HG02571 (cell line): ENCODE measurements around the gene ZFYVE28.

ENCODE experiments used
- ATAC-seq: cut with Tn5 transposase; IDR thresholded peaks from one replicate; pipeline ENCODE4 v1.9.1; 2021; ENCODE audit warnings: mild to moderate bottlenecking, moderate library complexity; ENCODE audit not compliant: unreplicated experiment

Gene ZFYVE28

DNA sequence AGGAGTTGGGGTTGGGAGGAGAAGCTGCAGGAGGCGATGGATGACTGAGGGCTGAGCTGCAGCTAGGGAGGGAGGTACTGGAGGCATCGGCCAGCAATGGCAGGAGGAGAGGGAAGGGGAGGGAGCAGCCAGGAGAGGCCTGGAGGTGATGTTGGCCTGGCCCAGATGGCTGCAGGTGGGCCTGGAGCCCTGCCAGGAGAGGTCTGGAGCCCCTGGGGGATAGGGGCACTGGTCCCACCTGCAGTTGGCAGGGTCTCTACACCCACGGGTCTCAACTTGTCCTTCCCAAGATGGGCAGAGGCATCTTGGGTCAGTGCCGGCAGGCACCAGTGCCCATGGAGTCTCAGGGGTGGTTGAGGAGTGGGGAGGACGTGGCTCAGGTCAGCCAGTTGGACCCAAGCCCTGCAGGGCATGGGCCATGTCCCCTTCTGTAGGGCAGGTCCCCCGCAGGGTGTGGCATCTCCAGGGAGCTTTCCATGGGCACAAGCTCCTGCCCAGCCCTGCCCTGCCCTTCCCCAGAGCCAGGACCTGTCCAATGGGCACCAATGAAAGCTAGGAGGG lies 153.9 kb downstream of the ZFYVE28 start:
- ATAC-seq: no peak

DNA sequence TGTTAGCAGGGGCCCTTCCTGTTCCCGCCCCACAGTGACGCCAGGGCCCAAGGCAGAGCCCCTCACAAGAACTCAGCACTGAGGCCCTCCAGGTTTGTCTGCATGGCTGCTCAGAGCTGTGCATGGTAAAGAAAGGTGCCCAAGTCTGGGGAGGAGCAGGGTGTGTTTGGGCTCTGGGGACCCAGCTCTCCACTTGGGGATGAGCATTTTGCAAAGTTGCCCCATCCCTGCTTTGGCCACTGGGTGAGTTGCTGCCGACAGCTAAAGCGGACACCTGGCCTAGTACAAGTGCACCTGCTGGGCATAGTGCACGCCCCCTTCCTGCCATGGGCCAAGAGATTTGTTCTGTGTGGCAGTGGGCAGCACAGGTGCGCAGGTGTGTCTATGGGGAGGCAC lies 154.5 kb downstream of the ZFYVE28 start:
- ATAC-seq: no peak

DNA sequence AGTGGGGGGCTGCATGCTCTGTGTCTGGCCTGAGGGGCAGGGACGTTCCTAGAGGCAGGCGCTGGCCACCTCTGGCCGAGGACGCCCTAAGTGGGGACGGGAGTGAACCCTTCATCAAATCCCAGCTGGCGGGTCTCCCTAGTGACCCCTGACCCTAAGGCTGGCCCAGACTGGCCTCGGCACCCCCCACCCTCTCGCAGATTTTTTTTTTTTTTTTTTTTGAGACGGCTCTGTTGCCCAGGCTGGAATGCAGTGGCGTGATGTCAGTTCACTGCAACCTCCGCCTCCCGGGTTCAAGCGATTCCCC lies 155.5 kb downstream of the ZFYVE28 start:
- ATAC-seq: no peak

DNA sequence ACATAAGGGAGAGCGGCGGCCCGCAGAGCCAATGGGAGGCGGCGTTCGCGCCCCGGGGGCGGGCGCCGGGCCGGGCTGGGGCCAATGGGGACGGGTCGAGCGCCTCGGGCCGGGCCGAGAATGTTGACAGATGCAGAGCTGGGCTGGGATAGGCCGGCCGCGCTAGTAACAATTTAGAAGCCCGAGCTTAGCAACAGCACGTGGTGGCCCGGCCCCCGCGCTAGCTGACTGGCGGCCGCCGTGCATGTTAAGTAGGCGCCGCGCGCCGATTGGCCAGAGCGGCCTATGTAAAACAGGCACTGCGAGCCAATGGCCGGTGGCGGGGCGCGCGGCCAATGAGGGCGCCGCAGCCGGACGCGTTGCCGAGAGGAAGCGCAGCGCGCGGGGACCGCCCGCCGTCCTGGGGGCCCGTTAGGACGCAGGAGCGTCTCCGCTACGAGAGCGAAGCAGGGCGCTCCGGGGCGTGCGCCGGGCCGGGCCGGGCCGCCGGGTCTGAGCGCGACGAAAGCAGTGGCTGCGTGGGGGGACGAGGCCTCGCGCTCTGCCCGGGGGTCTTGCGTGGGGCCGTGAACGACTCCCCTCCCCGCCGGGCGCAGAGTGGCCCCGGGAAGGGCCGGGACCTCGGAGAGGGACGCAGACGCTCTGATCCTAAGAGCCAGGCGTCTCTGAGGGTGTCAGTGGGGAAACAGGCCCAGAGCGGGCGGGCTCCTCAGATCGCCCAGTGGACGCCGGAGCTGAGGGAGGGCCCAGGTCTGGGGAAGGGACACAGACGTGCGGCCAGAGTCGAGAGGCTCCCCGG lies 156.1 kb downstream of the ZFYVE28 start:
- peak; percentile 87 for ATAC-seq

DNA sequence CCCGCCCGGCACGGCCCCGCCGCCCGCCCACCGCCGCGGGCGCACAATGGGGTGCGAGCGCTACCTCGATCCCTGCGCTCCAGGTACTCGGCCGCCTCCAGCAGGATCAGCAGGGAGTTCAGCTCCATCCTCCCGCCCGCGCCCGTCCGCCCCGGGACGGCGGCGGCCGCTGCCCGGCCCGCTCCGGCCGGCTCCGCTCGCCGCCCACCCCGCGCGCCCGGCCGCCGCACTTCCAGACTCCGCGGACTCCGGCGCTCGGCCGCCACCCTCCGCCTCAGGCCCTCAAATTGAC lies 156.6 kb downstream of the ZFYVE28 start, which contains the start of gene MXD4:
Gene MXD4 (minus strand): TSS at position 257 of the 292 bp plus-strand sequence. CDS start 129 bp downstream, at position 128.
- no peak for ATAC-seq

DNA sequence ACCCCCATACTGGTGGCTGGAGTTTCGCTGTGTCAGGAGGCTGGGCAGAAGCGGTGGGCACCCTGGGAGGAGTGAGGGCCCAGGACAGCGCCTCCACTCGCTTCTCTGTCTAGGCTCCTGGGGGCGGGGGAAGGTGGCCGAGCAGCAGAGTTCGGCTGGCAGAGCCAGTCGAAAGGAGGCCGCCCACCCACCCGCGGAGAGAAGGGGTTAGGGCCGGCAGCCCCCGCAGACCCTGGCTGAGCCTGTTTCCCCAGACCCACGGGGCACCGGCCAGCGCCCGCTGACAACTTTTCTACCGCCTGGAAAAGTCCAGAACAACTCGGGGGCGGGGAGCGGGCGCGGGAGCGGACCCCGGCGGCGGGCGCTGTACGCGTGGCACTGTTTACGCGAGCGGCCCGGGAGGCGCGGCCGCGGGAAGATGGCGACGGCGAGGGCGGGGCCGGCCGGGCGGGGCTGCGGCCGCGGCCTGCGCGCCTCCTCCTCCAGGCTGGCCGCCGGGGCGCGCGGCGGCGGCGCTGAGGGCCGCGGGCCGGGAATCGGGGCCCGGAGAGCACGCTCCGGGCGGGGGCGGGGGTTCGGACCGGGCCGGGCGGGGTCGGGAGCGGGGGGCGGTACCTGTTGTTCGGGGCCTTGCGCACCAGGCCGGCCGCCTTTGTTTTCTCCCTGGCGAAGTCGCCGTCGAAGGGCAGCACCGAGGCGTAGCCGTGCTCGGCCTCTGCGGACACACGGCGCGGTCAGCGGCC lies 157.2 kb downstream of the ZFYVE28 start:
- ATAC-seq: peak; percentile 21

DNA sequence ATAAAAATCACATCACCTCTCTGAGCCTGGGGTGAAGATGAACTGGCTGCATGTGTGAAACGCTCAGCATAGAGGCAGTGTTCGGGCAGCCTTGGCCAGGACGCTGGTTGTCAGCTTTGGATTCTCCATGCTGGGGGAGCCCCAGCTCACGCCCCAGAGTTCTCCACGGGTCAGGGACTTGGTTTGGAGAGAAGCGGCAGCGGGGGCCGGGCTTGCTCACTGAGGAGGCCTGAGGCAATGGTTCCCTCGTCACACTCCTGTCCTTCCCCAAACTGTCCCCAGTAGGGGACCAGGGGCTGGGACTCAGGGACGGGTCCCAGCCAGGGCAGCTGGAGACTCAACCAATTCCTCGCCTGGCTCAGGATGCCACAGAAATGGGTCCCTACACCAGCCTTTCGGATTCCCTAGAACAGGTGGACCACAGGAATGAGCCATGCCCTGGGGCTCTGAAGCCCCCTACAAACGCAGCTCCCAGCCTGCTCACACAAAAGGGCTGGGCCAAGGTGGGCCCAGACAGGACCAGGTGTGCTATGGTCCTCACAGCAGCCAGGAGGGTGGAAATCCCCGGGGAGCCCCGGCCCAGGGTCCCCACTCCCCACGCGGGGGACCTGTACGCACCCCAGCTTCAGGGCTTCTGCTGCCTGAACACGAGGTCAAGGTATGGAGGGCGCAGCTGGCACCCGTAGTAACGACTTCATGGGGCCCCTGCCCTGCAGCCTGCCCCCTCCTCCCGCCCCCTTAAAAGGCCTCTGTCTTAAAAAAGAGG lies 157.9 kb downstream of the ZFYVE28 start:
- ATAC-seq: no peak

DNA sequence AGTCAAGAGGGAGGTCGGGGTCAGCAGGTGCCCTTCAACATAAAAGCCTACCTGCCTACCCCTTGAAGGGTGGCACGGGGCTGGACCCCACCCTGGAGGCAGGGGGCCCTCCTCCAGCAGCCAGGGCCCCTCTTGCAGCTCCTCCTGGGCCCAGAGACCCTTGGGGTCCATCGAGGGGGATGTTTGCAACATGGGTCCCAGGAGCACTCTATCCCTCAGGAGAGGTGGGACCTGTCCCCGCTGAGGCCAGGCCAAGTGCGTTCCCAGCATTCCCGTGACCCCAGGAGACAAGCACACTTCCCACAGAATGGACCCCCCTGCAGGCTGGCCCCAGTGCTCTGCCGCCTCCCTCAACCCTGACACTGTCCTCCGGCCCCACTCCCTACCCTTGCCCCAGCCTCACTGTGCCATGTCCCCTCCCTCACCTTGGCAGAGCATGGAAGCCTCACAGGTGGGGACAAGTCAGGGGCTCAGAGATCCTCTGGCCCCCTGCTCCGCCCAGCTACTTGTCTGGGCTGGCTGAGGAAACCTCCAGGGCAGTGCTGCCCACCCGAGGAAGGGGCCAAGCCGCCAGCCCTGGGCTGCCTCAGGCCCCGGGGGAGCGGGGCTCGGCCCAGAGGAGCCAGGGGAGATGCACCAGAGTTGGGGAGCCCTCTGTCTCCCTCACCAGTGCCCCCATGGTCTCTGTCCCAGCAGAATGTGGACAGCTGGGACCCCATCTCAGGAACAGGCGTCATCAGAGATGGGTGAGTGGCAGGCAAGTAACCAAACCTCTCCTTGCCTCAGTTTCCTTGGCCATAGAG lies 158.7 kb downstream of the ZFYVE28 start:
- ATAC-seq: no peak

DNA sequence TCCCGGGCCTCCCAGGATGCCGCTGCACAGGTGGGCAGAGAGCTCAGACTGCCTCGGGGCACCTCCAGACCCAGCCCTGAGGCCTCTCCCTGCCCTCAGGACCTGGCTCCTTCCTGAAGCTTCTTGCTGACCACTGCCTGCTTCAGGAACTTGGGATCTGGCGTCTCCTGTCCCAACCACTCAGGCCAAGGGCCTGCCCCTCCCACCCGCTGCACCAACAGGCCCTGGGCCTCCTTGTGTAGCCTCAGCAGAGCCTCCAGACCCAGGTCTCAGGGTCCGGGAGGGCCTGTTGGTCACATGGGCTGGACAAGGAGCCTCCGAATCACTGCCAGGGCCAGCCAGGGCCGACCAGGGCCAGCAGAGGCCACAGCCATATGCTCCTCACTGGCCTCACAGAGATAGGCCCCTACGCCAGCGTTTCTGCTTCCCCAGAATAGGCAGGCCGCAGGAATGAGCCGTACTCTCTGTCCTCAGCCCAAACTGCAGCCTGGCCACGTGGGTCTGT lies 159.4 kb downstream of the ZFYVE28 start:
- ATAC-seq: no peak

DNA sequence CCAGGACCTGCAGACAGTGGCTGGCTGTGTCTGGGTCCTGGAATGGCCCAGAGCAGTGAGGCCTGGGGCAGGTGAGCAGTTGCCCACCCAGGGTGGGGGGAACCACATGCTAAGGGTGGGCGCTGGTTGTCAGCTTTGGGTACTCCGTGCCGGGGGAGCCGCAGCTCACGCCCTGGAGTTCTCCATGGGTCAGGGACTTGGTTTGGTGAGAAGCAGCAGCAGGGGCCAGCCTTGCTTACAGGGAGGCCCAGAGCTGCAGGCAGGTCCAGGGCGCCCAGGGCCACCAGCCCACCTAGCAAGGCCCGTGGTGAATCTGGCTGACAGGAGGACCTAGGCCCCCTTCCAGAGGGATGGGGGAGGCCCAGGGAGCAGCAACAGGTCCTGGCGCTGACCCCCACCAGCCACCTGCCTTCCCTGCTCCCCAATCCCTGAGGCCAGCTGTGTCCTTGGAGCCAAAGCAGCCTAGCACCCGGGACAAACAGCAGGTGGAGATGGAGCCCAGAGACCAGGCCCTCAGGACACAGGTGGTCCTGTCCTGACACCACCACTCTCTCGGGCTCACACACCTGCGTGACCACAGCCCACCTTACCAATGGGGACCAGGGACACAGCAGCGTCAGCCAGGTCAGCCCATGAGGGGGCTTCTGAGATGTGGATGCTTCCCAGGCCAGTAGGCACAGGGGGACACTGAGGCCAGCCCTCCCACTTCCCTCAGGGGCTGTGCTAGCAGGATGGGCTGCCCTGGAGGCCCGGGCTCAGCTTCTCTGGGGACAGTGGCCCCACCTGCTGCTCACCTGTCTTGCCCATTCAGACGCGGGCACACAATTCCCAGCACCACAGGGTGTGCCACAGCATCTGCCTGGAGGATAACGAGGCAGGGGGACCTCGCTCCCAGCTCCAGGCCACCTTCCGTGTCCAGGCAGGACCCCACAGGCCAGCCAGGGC lies 160.1 kb downstream of the ZFYVE28 start:
- no peak for ATAC-seq

DNA sequence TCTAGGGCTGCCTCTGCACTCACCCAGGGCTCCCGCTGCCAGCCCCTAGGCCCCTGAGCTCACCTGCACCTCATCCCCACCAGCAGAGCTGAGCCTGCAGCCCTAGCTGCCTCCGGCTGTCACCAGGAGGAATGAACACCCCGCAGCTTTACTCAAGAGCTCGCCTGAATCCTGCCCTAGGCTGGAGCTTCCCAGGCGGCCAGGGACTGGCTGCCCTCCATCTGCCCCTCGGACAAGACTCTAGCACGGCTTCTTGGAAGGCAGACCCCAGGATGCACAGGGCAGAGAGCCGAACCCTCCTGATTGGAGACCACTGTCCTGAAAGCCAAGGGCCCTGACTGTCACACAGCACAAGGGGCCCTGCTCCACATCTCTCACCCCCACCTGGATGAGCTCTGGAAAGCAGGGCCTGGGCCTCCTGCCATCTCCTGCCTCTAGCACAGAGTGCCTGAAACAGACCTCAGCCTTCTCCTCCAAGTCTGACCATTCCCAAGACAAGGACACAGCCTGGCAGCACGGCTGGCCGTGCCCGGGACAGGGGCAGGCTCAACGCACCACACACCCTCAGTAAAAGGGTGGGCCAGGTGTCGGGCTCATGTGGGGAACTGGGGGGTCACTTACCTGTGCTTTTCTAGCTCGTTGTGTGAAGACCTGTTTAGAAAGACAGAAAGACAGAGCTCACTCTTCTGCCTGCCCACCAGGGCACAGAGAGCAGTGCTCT lies 160.9 kb downstream of the ZFYVE28 start:
- no peak for ATAC-seq

DNA sequence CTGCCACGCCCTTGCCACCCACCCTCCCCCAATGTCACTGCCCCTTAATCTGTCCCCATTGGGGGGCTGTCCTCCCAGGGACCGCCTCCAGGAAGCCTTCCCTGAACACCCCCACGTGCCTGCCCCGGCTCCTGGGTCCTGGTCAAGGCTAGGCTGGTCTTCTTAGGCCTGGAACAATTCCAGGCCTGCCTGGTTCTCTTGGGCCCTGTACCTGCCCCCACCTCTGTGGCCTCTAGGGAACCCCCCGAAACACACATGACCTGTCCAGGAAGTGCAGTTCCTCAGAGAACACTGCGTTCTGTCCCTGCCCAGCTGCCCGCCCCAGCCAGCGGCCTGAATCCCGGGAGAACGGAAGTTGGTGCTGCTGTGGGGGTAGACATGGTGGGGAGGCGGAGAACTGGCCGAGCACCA lies 161.7 kb downstream of the ZFYVE28 start:
- ATAC-seq: no peak

DNA sequence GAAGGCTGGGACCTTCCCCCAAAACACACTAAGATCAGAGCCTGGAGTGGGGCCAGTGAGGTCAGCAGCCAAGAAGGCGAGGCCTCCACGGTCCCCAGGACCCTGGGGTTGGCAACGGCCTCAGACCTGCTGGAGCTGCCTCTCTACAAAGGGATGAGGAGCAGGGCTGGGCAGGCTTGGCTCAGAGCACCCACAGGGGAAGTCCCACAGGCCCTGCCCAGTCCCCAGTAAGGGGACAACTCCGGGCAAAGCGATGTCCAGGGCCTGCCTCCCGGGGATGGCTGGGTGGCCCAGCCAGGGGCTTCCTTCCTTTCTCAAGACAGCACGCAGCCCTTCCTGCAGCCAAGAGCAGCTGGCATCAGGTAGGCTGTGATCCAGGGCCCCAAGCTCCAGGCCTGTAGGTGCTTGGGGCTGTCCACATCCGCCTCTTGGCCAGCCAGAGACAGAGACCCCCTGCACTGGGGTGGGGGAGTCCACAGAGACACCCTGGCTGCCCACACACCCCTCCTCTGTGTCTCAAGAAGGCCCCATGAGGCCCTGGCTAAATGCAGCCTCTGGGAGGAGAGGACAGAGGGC lies 162.2 kb downstream of the ZFYVE28 start:
- ATAC-seq: no peak

DNA sequence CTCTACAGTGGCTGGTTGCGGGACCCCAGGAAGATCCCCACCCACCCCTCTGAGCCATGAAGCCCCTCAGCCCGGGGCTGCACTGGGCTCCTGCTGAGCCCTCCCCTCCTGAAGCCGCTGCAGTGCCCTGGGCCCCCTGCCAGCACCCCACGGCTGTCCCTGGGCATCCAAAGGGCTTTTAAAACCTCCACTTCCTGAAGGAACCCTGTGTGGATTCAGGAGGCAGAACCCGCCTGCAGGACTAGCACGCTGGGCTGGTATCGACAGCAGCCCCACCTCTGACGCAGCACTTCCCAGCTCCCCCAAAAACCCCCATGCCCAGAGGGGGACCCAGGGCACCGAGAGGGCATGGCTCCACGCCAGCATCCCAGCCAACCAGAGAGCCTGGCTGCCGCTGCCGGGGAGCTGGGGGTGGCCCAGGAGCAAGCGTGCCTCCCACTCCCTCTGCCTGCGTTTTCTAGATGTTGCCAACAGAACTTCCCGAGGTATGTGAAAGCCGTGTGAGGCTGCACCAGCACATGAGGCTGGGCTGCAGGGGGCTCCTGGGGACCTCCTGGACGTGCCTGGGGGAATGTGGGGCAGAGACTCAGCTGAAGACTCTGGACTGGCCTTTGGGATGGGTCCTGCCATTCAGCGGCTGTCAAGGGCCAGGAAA lies 162.8 kb downstream of the ZFYVE28 start:
- no peak for ATAC-seq

DNA sequence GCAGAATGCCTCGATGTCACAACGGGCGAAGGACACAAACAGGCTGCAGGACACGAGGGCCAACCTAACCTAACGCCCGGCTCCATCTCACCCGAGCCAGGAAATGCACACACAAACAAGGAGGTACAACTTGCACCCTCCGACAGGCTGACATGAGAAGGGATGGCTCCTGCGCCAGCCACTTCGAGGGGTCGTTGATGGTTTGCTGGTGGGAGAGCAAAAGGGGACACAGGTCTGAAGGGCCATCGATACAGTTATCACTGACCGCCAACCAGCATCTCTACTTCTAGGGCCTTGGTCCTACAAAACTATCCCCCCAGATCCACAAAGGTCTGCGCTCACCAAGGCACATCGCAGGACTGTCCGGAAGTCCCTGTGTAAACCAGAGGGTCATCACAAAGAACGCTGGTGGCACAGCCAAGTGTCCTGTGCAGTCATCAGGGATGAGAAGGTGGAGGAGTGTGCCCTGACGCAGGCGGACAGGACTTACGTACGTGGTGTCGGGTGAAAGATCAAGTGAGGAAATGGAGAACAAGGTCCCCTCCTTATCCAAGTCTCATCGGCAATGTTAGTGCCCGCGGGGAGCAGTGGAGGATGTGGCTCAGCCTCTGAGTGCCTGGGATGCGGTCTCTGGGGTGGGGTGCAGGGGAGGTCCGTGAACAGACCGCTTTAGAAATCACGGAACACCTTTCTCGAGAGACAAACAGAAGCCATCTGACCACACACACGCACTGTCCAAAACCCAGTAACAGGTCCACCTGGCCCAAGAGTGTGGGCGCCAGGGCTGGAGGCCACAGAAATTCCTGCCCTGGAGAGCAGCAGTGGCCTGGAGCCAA lies 163.6 kb downstream of the ZFYVE28 start:
- no peak for ATAC-seq

DNA sequence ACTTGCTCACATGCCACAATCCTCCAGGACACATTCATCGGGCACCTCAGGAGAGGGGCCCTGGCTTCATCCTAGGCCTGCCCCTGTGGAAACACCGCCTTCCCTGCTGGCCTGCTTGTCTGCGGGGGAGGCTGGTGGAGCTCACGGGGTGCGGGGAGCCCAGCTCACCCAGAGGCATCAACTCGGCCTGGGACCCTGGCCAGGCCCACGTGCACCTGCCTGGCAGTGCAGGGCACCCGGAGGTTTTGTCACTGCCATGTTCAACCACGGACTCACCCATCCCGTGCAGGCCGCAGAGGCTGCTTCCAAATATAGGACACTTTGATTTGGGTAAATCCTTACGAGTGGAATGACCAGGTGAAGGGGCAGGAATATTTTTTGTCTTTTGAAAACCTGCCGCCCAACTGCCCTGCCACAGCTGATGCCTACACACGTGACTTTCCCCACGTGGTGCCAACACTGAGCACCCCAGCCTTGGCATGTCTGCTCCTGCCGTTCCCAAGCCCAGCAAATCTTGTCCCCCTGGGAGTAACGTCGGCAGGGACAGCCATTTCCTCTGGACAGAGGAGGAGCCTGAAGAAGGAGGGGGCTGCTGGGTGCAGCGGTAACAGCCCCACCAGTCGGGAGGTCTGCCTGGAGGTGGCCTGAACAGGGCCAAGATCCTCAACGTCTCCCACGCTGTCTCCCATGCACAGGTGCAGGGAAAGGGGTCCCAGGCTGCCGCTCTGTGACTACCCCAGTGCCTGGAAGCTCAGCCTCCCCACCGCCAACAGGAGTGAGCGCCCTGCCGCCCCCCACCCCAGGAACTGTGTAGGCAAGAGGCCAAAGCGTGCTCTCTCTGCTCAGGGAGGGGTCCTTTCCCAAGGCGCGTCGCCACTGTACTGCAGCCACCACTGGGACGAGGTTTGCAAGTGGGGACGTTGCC lies 165.0 kb downstream of the ZFYVE28 start:
- ATAC-seq: no peak
